Activated CD4-positive, CD25-positive, alpha-beta regulatory T cell treated with anti-CD3 and anti-CD28 coated beads, Interleukin-2, amount 50 U/mL, for 24 hours (primary cell): ENCODE results near the gene NT5C2.

Experiments
- ATAC-seq, 2 donors: fragments of 150-1000 bp; cut with Tn5 transposase; one replicate each; pipeline ENCODE4 v1.10.0; 2021; ENCODE audit warnings: mild to moderate bottlenecking in 1 of 2, moderate library complexity in 1 of 2

The NT5C2 gene

GRCh38 chr10:103120977-103121735 lies 71.9 kb downstream of the NT5C2 start:
- no peak for ATAC-seq

- ATAC-seq: no peak
Observed at GRCh38 chr10:103120546-103120945, 72.5 kb downstream of the NT5C2 start.

DNA sequence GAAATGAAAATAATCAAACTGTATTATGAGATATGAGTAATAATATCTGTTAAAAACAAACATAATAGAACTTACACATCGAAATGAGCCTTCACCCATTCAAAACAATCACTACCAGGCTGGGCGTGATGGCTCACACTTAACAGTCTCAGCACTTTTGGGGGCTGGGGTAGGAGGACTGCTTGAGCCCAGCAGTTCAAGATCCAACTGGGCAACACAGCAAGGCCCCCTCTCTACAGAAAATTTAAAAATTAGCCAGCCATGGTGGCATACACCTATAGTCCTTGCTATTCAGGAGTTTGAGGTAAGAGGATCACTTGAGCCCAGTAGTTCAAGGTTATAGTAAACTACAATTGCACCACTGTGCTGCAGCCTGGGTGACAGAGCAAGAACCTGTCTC lies 75.8 kb downstream of the NT5C2 start:
- no peak for ATAC-seq

GRCh38 chr10:103114876-103115275 lies 78.2 kb downstream of the NT5C2 start:
- no peak for ATAC-seq

DNA sequence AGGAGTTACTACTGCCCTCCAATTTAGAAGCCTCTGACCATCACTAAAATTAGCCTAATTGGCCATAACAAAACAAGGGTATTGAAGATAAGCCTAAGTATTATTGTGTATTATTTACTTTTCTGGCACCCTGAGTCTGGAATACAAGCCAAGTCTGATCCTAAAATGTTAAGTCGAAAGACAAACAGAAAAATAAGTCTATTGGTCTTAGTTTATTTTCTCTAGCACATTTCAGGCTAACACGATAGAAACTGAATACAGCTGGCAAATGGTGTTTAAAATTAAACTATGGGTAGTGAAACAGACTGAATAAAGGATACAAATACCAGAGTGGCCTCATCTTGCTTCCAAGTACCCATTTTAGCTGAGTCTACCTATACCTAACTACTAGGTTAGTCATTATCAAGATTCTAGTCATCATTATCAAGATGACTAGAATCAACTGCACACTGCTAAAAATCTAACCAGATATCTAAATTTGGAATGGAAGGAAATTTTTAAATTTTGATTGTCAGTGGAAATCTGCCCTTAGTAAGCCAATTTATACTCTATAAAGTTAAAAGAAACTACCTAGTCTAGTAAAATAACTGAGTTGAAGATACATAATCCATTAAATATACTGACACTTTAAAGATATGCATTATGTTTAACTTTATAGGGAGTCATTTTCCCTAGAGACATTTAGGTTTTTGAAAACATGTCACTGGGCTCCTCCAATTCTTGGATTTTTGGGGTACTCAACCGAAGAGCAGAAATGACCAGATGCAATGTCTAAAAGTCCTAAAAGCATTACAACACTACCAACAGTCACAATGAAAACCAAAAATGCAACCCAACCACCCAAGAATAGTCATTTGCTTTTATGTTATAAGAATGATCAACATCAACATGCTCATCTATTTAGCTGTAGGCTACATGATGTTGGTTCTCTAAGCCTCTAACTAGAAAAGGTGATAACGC lies 80.9 kb downstream of the NT5C2 start:
- peak; percentile 97 for ATAC-seq

DNA sequence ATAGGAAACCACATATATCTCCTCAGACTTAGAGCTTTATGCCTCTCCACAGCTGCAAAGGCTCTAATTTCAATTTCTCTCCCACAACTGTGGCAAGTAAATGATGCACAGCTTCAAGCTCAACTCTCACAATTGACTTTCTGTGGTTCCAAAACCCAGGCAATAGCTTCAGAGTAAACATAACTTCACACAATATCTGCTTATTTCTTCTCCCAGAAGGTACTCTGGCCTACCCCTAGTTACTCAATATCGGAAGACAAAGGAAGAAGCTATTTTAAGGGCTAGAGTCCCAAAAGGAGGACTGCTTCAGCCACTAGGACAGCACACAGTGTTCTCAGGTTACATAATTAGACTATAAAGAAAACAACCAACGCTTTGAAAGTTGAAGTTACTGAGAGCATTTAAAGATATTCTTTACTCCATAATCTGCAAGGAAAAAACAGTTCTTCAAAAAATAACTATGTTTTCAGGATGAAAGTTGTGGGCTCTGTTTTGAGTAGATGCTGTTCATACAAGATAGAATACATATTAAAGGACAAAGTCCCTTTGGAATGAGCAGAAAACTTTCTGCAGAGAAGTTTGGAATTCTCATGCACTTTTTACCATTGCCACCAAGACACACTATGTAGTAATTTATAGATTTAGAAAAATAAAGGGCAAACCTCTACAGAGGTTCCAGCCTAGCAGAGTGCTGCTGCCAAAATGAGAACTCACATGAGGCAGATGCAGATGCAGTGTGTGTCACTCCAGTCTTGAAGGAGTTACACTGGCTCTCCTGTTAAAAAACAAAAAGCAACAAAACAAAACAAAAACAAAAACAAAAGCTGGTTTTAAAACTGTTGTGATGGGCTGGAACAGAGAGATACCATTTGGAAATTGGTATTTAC lies 81.8 kb downstream of the NT5C2 start:
- ATAC-seq: no peak

- ATAC-seq: no peak
Observed at GRCh38 chr10:103110407-103110806, 82.7 kb downstream of the NT5C2 start.

DNA sequence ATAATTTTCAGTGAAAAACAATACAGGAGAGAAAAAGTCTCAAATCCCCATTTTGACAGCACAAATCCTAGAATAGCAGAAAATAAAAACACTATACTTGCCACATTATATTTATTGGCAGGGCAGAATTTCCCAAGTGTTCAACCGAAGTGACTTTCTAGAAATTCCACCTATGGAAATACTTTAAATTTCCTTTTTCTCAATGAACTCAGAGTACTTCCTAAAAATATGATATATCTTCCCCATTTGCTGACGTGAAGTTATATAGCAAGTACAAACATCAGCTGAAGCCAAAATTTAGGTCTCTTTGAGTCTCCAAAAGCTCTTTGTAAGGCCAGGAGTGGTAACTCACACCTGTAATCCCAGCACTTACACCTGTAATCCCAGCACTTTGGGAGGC lies 83.3 kb downstream of the NT5C2 start:
- ATAC-seq: no peak

- ATAC-seq: no peak
Observed at GRCh38 chr10:103106539-103106938, 86.5 kb downstream of the NT5C2 start.

DNA sequence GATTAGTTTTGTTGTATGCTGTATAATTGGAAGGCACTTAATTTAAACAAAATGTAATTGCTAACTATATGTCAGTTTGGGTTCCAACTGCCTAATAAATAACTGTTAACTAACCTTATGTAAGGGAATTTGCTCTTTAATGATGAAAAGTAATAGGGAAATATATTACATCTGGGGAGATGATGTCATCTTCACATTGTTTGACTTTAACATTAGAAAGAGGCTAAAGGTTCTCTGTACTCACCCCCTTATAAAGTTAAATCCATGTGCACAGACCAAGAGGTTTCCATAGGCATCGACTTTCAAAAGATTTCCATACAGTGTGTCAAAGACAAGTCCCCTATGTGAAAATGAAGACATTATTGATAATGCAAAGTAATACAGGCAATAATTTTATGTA lies 87.6 kb downstream of the NT5C2 start:
- ATAC-seq: no peak

DNA sequence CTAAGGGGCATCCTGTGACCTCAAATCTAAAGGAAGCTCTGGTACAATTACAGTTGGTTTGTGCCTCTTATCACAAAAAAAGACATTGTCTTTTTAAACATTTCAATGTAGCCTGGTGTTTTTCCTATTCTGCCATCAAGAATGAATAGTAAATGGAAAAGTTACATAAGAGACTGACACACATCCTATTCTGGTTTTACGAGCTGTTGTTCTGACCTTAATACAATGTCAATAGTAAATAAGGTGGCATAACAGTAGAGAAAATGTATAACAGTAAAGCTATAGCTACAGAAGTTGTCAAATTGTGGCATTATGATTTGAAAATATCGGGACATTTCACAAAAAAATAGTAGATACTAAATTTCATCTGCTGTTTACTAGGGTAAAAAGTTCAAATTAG lies 88.4 kb downstream of the NT5C2 start:
- no peak for ATAC-seq

DNA sequence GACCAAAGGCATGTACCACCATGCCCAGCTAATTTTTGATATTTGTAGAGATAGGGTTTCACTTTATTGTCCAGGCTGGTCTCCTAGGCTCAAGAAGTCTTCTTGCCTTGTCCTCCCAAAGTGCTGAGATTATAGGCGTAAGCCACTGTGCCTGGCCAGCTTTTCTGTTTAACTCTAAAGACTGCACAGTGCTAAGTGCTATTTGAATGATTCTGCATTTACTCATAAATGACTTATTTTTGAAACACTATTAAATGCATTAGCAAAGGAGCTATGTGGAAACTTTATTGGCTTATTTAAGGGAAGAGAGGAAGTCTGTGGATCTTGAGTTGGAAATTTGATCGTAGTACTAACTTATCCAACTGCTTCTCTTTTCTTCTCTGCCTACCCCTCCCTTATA lies 89.1 kb downstream of the NT5C2 start:
- no peak for ATAC-seq

DNA sequence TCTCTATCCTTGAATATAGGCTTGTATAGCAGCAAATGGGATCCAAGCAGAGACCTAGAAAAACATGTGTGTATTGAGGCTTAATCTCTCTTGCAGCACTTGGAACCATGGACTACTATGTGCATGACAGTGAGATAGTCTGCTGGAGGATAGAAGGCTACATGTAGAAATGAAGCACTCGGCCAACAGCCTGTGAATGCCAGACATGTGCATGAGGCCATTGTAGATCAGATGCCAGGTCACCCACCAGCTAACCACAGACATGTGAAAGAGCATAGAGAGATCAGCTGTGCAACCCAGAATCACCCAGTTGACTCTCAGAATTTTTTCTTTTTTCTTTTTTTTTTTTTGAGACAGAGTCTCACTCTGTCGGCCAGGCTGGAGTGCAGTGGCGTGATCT lies 90.9 kb downstream of the NT5C2 start:
- no peak for ATAC-seq

DNA sequence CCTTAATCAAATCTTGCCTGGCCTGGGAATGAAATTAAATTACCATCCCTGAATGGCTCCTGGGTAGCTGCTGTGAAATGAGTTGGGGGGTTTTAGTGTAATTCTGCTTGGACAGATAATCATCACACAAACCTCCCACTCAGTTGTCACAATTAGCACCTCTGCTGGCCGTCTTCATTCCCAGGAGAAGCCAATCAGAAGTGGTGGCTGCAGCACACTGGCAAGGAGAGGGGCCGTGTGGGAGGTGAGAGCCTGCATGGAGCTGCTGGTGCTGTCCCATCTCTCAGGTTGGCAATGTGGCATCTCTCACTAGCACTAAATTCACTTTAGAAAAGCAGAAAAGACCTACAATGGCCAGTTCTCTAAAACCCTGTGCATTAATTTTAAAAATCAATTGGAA lies 92.5 kb downstream of the NT5C2 start:
- no peak for ATAC-seq

GRCh38 chr10:103098240-103098639 lies 94.8 kb downstream of the NT5C2 start:
- no peak for ATAC-seq

- ATAC-seq: no peak
Observed at GRCh38 chr10:103096130-103096529, 96.9 kb downstream of the NT5C2 start.

DNA sequence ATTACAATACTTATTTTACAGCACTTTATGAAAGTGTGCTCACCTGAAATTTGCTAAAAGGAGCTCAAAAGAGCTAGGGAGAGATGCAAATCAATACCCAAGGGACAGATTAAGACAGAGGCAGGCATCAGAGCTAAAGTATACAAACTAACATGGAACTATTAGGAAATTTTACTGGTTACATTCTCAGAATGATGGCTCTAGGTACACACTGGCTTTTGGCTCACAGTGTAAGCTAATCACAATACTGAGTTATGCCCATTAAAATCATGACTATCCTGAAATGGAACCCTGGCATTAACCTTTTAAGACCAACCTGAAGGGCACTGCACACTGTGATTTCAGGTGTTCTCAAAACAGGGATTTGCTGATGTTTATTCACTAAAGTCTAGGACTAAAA lies 98.1 kb downstream of the NT5C2 start:
- ATAC-seq: no peak

- no peak for ATAC-seq
Observed at GRCh38 chr10:103090911-103091310, 102.2 kb downstream of the NT5C2 start.

- no peak for ATAC-seq
Observed at GRCh38 chr10:103089493-103089892, 103.6 kb downstream of the NT5C2 start.

DNA sequence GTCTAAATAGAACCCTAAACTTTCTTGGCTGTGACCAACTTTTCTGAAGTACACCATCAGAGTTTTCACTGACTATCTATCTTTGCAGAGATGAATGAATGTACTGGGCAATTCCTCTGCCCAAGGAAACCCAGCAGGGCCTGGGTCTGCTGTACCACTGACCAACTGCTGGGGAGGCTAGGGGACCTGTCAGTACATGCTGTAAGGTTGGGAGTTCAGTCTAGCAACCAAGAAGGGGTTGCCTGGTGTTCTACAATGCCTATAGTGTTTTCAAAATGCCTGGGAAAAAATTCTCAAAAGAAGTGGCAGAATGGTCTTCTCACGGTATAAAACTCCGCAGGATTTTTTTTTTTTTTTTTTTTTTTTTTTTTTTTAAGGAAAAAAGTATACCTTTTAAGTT lies 106.3 kb downstream of the NT5C2 start:
- ATAC-seq: no peak

DNA sequence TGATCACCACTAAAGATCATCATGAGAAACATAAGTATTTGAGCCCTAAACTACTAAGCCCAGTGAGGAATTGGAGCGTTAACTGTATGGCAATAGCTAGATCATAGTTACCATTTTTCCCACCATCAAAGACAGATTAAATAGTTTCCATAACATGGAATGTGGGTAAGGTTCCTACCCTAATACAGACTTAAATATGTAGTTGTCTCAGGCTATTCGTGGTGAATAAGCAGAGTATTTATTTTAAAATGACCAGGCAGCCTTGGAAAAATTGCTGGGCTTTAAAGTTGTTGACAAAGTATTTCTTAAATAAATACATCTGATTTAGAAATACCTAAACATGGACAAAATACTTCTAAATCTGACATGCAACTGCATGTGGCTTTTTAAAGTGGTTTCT lies 106.8 kb downstream of the NT5C2 start:
- ATAC-seq: no peak

DNA sequence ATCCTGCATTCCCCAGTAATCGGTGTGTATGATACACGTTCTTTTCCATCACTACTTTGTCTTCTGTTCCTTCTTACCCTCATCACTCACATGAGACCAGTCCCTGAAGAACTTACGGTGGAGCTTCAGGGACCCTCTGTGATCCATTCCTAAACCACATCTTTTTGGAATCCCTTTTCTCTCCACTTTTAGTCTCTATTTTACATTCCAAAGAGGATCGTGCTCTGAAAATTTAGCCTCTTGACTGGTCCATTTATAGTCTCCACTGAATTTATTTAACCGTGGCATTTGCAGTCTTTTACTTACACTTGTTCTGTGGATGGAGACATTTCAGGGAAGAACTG lies 109.1 kb downstream of the NT5C2 start:
- no peak for ATAC-seq
